DMS153 treated with DMSO at 0.1 percent for 48 hours (cell line): Measurements from ENCODE around the gene SSBP4.

ENCODE experiments used
- DNase-seq: peaks from one replicate; lab custom pipeline; 2025; ENCODE audit not compliant: unreplicated experiment; lab: John Stamatoyannopoulos, UW

The SSBP4 gene

GRCh38 chr19:18464646-18465045 lies 45.4 kb downstream of the SSBP4 start:
- DNase-seq: peak; percentile 79

- DNase-seq: no peak
Measured at GRCh38 chr19:18465214-18465963, 46.2 kb downstream of the SSBP4 start.

GRCh38 chr19:18465964-18466339 lies 46.8 kb downstream of the SSBP4 start:
- no peak for DNase-seq

- no peak for DNase-seq
Measured at GRCh38 chr19:18466354-18466753, 47.2 kb downstream of the SSBP4 start.

- no peak for DNase-seq
Measured at GRCh38 chr19:18467978-18468377, 48.8 kb downstream of the SSBP4 start.

- DNase-seq: no peak
Measured at GRCh38 chr19:18468517-18468916, 49.3 kb downstream of the SSBP4 start.

- DNase-seq: no peak
Measured at GRCh38 chr19:18469069-18469846, 50.1 kb downstream of the SSBP4 start.

- no peak for DNase-seq
Measured at GRCh38 chr19:18470787-18471186, 51.6 kb downstream of the SSBP4 start.

- no peak for DNase-seq
Measured at GRCh38 chr19:18473003-18473705, 54.0 kb downstream of the SSBP4 start.

- no peak for DNase-seq
Measured at GRCh38 chr19:18473706-18474087, 54.5 kb downstream of the SSBP4 start.

- DNase-seq: no peak
Measured at GRCh38 chr19:18474366-18474887, 55.2 kb downstream of the SSBP4 start.

- no peak for DNase-seq
Measured at GRCh38 chr19:18475004-18475453, 55.8 kb downstream of the SSBP4 start.

GRCh38 chr19:18475762-18476331 lies 56.6 kb downstream of the SSBP4 start:
- no peak for DNase-seq

GRCh38 chr19:18476507-18477041 lies 57.4 kb downstream of the SSBP4 start:
- DNase-seq: no peak

GRCh38 chr19:18477042-18477779 lies 58.0 kb downstream of the SSBP4 start:
- no peak for DNase-seq

GRCh38 chr19:18477974-18478373 lies 58.8 kb downstream of the SSBP4 start:
- DNase-seq: no peak

GRCh38 chr19:18478545-18479311 lies 59.5 kb downstream of the SSBP4 start:
- DNase-seq: no peak

- DNase-seq: no peak
Measured at GRCh38 chr19:18480006-18480691, 61.0 kb downstream of the SSBP4 start.
